ENCODE results near the gene CPVL. TPM values are rescaled to one million over a fixed set of nuclear protein-coding genes. Genes with fewer than 3 reads are reported as not detected.
A peak's percentile ranks its signal among the peaks of the same experiment; 100 is the strongest.

The CPVL gene
- total and polyA plus RNA-seq, 4 donors: 6.0 to 39.0 (median 12.9) TPM

DNA sequence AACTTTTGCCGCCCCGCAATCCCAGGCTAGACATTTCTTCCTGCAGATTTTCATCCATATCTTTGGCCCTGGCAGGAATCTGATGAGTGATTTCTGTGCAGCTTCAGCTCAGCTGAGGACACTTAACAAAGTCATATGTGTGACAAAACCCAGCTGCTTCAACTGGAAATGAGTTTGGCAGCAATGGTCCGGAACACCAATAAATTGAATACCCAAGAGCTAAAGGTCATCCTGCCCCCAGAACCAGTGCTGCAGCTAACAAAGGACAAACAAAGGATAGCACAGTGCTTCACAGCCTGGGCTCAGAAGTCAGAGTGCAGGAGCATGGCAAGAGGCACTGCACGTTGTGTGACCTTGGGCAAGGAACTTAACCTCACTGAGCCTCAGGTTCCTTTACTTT lies 148.2 kb downstream of the CPVL start:
- H3K27ac ChIP-seq (ENCODE audit: low read depth in 1 of 2, low read length in 2 of 2): no peak overlapping the region
- no peaks in the 10 kb centered on the region for H3K36me3 ChIP-seq (ENCODE audit: control insufficient read depth in 4 of 4, insufficient read depth in 3 of 4, low read depth in 1 of 4, low read length in 3 of 4)
- no peaks in the 10 kb centered on the region for H3K4me1 ChIP-seq (ENCODE audit: control insufficient read depth in 4 of 4, insufficient read depth in 4 of 4, low read length in 3 of 4)
- no peaks in the 10 kb centered on the region for H3K9me3 ChIP-seq (ENCODE audit: control insufficient read depth in 4 of 4, low read length in 3 of 4)
- 81% methylated on average over 4 of the region's 4 CpGs for WGBS
- no peak for DNase-seq (ENCODE audit: low spot score)
- no peaks in the 10 kb centered on the region for H3K27me3 ChIP-seq (ENCODE audit: control insufficient read depth in 4 of 4, insufficient read depth in 4 of 4, low read length in 3 of 4)
- H3K4me3 ChIP-seq (ENCODE audit: low read depth in 1 of 3, low read length in 3 of 3): no peak overlapping the region
- H3K9ac ChIP-seq (ENCODE audit: low read depth in 1 of 2, low read length in 2 of 2): no peak overlapping the region
- peak; percentile 86 for TF ChIP-seq NR2F2 (IDR thresholded peaks at IDR 0.05)
- TF ChIP-seq JUND (IDR thresholded peaks at IDR 0.05): no peak
- no peak for TF ChIP-seq SP1 (IDR thresholded peaks at IDR 0.05)
- TF ChIP-seq, protein P1, sequence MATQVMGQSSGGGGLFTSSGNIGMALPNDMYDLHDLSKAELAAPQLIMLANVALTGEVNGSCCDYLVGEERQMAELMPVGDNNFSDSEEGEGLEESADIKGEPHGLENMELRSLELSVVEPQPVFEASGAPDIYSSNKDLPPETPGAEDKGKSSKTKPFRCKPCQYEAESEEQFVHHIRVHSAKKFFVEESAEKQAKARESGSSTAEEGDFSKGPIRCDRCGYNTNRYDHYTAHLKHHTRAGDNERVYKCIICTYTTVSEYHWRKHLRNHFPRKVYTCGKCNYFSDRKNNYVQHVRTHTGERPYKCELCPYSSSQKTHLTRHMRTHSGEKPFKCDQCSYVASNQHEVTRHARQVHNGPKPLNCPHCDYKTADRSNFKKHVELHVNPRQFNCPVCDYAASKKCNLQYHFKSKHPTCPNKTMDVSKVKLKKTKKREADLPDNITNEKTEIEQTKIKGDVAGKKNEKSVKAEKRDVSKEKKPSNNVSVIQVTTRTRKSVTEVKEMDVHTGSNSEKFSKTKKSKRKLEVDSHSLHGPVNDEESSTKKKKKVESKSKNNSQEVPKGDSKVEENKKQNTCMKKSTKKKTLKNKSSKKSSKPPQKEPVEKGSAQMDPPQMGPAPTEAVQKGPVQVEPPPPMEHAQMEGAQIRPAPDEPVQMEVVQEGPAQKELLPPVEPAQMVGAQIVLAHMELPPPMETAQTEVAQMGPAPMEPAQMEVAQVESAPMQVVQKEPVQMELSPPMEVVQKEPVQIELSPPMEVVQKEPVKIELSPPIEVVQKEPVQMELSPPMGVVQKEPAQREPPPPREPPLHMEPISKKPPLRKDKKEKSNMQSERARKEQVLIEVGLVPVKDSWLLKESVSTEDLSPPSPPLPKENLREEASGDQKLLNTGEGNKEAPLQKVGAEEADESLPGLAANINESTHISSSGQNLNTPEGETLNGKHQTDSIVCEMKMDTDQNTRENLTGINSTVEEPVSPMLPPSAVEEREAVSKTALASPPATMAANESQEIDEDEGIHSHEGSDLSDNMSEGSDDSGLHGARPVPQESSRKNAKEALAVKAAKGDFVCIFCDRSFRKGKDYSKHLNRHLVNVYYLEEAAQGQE (IDR thresholded peaks at IDR 0.05): no peak
- TF ChIP-seq RAD21 (IDR thresholded peaks at IDR 0.05): no peak
- no peak for TF ChIP-seq EGR1 (IDR thresholded peaks at IDR 0.05; ENCODE audit: low read depth in 2 of 2)

DNA sequence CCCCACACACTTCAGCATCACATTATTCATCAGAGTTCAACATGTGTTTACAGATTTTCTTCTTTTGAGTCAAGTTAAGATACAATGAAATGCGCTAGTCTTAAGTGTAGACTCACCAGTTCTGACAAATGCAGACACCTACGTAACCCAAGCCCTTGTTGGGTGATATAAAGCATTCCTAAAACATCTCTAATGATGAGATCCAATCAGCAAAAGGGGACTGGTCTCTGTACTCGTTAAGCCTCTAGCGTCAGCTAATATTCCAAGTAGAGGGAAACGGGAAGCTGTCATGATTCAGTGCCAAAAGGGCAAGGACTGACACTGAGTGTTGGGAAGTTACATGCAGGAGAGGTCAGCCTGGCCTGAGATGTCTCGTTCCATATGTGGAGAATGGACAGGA lies 149.5 kb downstream of the CPVL start:
- TF ChIP-seq JUND (IDR thresholded peaks at IDR 0.05) (no peak), NR2F2 (IDR thresholded peaks at IDR 0.05) (peak; percentile 76)
- DNase-seq (ENCODE audit: low spot score): no peak
- Histone ChIP-seq H3K9me3 (ENCODE audit: control insufficient read depth in 4 of 4, low read length in 3 of 4) (no peaks in the 10 kb centered on the region), H3K4me1 (ENCODE audit: control insufficient read depth in 4 of 4, insufficient read depth in 4 of 4, low read length in 3 of 4) (no peaks in the 10 kb centered on the region), H3K27ac (ENCODE audit: low read depth in 1 of 2, low read length in 2 of 2) (no peak overlapping the region), H3K9ac (ENCODE audit: low read depth in 1 of 2, low read length in 2 of 2) (no peak overlapping the region), H3K27me3 (ENCODE audit: control insufficient read depth in 4 of 4, insufficient read depth in 4 of 4, low read length in 3 of 4) (no peaks in the 10 kb centered on the region), H3K4me3 (ENCODE audit: low read depth in 1 of 3, low read length in 3 of 3) (no peak overlapping the region), H3K36me3 (ENCODE audit: control insufficient read depth in 4 of 4, insufficient read depth in 3 of 4, low read depth in 1 of 4, low read length in 3 of 4) (no peaks in the 10 kb centered on the region)
- 81% methylated on average over 6 of the region's 6 CpGs for WGBS

DNA sequence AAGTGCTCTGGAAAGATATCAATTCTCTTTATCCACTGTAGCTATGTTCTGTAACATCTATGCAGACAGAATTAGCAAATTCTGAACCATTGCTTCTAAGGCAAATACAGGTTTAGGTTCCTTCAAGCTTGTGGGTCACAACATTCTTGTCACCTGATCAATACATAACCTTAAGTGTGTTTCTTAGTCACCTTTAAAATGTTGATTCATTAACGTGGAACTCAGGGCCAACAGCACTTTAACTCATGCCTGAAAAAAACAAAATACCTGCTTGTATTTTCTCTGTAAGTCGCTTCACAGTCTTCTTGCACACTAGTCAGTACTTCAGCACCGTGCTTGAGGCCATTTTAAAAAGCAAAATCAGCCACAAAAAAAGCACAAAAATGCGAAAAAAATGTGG lies 153.0 kb downstream of the CPVL start:
- no peak for DNase-seq (ENCODE audit: low spot score)
- Histone ChIP-seq H3K9ac (ENCODE audit: low read depth in 1 of 2, low read length in 2 of 2) (no peak overlapping the region), H3K27me3 (ENCODE audit: control insufficient read depth in 4 of 4, insufficient read depth in 4 of 4, low read length in 3 of 4) (no peaks in the 10 kb centered on the region), H3K4me3 (ENCODE audit: low read depth in 1 of 3, low read length in 3 of 3) (no peak overlapping the region), H3K27ac (ENCODE audit: low read depth in 1 of 2, low read length in 2 of 2) (no peak overlapping the region), H3K9me3 (ENCODE audit: control insufficient read depth in 4 of 4, low read length in 3 of 4) (no peaks in the 10 kb centered on the region), H3K36me3 (ENCODE audit: control insufficient read depth in 4 of 4, insufficient read depth in 3 of 4, low read depth in 1 of 4, low read length in 3 of 4) (no peaks in the 10 kb centered on the region), H3K4me1 (ENCODE audit: control insufficient read depth in 4 of 4, insufficient read depth in 4 of 4, low read length in 3 of 4) (no peaks in the 10 kb centered on the region)
- WGBS: 82% methylated on average over 4 of the region's 4 CpGs
- TF ChIP-seq JUND (IDR thresholded peaks at IDR 0.05) (no peak), RXRA (IDR thresholded peaks at IDR 0.05) (no peak), NR2F2 (IDR thresholded peaks at IDR 0.05) (no peak), FOXA1 (IDR thresholded peaks at IDR 0.05) (no peak)
- TF ChIP-seq, protein P2, sequence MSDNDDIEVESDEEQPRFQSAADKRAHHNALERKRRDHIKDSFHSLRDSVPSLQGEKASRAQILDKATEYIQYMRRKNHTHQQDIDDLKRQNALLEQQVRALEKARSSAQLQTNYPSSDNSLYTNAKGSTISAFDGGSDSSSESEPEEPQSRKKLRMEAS (IDR thresholded peaks at IDR 0.05): no peak
- TF ChIP-seq, protein P1 (IDR thresholded peaks at IDR 0.05): no peak
